GM21825 (cell line): ENCODE data around the gene KIF12.

Source experiments
- ATAC-seq: cut with Tn5 transposase; IDR thresholded peaks from one replicate; pipeline ENCODE4 v1.9.1; 2021; ENCODE audit warnings: mild to moderate bottlenecking, moderate library complexity; ENCODE audit not compliant: unreplicated experiment

The KIF12 gene

GRCh38 chr9:114070188-114071103 lies 28.6 kb downstream of the KIF12 start:
- no peak for ATAC-seq

GRCh38 chr9:114069476-114070187 lies 29.5 kb downstream of the KIF12 start:
- ATAC-seq = no peak

- ATAC-seq = no peak
These were observed 33.8 kb downstream of the KIF12 start for GRCh38 chr9:114065304-114065703.

GRCh38 chr9:114061830-114062474 lies 37.1 kb downstream of the KIF12 start:
- ATAC-seq = no peak

- no peak for ATAC-seq
These were observed 37.8 kb downstream of the KIF12 start for GRCh38 chr9:114061292-114061691.

GRCh38 chr9:114060711-114061110 lies 38.4 kb downstream of the KIF12 start:
- ATAC-seq = no peak

GRCh38 chr9:114060070-114060469 lies 39.0 kb downstream of the KIF12 start:
- no peak for ATAC-seq

GRCh38 chr9:114059047-114059803 lies 39.9 kb downstream of the KIF12 start:
- ATAC-seq = no peak

GRCh38 chr9:114058688-114059046 lies 40.4 kb downstream of the KIF12 start:
- ATAC-seq = no peak

GRCh38 chr9:114057161-114057885 lies 41.8 kb downstream of the KIF12 start:
- ATAC-seq = no peak

- ATAC-seq = no peak
These were observed 42.6 kb downstream of the KIF12 start for GRCh38 chr9:114056527-114056926.

GRCh38 chr9:114055894-114056293 lies 43.2 kb downstream of the KIF12 start:
- no peak for ATAC-seq

GRCh38 chr9:114055061-114055460 lies 44.0 kb downstream of the KIF12 start:
- ATAC-seq = no peak

GRCh38 chr9:114054191-114054690 lies 44.9 kb downstream of the KIF12 start:
- ATAC-seq = no peak

- no peak for ATAC-seq
These were observed 45.7 kb downstream of the KIF12 start for GRCh38 chr9:114053246-114054005.

GRCh38 chr9:114051706-114052105 lies 47.4 kb downstream of the KIF12 start:
- ATAC-seq = no peak

- no peak for ATAC-seq
These were observed 47.8 kb downstream of the KIF12 start for GRCh38 chr9:114051281-114051680.

- ATAC-seq = no peak
These were observed 48.4 kb downstream of the KIF12 start for GRCh38 chr9:114050646-114051045.

GRCh38 chr9:114050226-114050568 lies 48.9 kb downstream of the KIF12 start:
- ATAC-seq = no peak
